Measurements from ENCODE around the gene FBXL5.
"Not testable (repeated sequence)": the region's sequence is repeated elsewhere in the genome, so short reads cannot be mapped to it uniquely, and the experiment has no call there.

FBXL5 gene

DNA sequence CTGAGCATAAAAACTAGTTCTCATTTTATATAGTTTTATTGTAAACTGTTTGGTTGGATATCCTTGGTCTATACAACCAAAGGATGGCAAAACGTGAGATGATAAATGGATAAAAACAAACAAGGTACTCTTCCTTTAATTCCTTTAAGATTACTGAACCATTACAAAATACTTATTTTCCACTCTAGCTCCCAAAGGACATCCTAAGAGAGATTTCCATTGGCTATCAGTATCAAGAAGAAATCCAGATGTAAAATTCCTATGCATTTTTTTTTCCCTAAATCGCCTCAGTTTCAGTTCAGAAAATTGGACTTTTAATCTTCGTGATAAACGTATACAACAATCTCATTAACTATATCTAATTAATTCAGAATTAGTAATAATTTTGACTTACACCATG, 2.3 kb downstream of the FBXL5 start:
- Mint-ChIP-seq H3K27me3 (no peaks in the 10 kb centered on the region), H3K4me1 (ENCODE audit: low read depth in 2 of 2) (peaks cover 35 to 45% of the 10 kb centered on the region in 2 donors), H3K9me3 (no peaks in the 10 kb centered on the region), H3K36me3 (ENCODE audit: insufficient read depth) (peaks cover 24% of the 10 kb centered on the region), H3K4me3 (peak overlapping the region; percentile 98), H3K27ac (peak overlapping the region; percentile 94 to 98)
- ATAC-seq (replicated peaks): no peak
- DNase-seq: no peak

DNA sequence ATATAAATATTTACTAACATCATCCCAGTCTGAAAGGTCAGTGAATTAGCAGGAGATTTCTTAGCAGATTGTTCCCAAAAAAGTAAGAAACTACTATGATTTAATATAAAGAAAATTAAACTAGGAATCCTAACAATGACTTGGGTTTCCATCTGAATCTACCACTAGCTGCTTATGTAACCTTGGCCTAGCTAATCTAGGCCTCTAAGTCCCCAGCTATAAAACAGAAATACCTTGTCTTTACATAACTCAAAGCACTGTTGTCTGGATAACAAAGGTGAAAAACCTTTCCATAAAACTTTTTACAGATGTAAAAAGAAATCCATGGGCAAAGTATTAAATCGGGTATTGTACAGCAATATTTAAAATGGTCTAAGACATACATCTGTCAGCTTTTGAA, 3.0 kb downstream of the FBXL5 start:
- Mint-ChIP-seq H3K27me3 (no peaks in the 10 kb centered on the region), H3K27ac (peak overlapping the region; percentile 2 to 26), H3K4me3 (peak overlapping the region in 1 of 2 donors; percentile 26), H3K36me3 (ENCODE audit: insufficient read depth) (peaks cover 24% of the 10 kb centered on the region), H3K9me3 (no peaks in the 10 kb centered on the region), H3K4me1 (ENCODE audit: low read depth in 2 of 2) (peaks cover 35 to 52% of the 10 kb centered on the region in 2 donors)
- DNase-seq (no peak), ATAC-seq (replicated peaks) (no peak)

DNA sequence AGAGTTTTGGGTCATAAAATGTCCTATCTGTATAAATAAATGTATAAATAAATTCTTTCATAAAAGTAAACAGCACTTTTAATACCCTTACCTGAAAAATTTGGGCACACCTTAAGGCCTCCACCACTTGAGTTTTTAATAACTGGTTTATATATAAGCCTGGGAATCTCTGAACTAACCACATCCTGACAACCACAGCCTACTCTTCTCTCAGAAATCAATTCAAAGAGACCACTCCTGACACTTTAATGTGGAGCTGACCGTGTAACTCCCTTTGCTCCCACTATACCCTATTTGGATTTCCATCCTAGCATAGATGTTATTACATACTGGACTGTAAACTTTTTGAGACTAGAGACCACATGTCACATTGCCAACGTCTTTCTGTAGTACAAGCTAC, 3.5 kb downstream of the FBXL5 start:
- peak overlapping the region in 1 of 2 donors; percentile 26 for H3K4me3 Mint-ChIP-seq
- no peak for DNase-seq
- no peaks in the 10 kb centered on the region for H3K27me3 Mint-ChIP-seq
- H3K4me1 Mint-ChIP-seq (ENCODE audit: low read depth in 2 of 2): peaks cover 35 to 53% of the 10 kb centered on the region in 2 donors
- no peaks in the 10 kb centered on the region for H3K9me3 Mint-ChIP-seq
- peak overlapping the region; percentile 2 to 26 for H3K27ac Mint-ChIP-seq
- peaks cover 24% of the 10 kb centered on the region for H3K36me3 Mint-ChIP-seq (ENCODE audit: insufficient read depth)
- ATAC-seq (replicated peaks): no peak

DNA sequence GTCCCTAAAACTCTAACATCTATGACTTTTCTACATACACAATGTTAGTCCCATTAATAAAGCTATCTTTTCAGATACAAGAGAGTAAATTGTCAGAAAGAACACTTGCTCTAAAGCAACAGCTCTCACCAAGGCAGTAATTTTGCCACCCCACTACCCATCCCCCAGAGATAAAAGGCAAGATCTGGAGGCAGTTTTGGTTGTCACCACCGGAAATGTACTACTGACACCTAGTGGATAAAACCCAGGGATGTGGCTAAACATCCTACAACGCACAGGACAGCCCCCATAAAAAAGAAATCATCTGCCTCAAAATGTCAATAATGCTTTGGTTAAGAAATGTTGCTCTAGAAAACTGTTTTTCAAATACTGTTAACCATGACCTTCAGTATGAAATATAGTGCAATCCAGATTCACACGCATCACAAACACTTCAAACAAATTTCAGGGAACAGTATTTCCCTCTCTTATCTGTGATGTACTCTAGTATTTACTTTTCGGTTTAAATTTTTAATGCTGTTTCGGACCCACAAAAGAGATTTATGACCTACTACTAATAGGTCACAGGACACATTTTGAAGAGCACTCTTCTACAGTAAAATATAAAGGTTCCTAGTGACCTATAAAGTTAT, 5.1 kb downstream of the FBXL5 start:
- peak overlapping the region in 1 of 2 donors; percentile 79 for H3K27ac Mint-ChIP-seq
- H3K4me3 Mint-ChIP-seq: peak overlapping the region; percentile 6 to 34
- peaks cover 31 to 58% of the 10 kb centered on the region in 2 donors for H3K4me1 Mint-ChIP-seq (ENCODE audit: low read depth in 2 of 2)

DNA sequence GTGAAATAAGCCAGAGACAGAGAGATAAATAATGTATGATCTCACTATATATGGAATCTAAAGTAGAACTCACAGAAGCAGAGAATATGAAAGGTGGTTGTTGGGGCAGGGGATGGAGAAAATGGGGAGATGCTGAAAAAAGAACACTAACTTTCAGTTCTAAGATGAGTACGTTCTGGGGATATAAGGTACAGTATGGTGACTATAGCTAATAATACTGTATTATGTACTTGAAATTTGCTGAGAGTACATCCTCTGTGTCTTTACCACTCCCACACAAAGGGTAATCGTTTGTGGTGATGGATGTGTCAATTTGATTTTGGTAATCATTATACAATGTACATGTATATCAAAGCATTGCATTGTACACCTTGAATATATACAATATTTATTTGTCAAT, 6.6 kb downstream of the FBXL5 start:
- Mint-ChIP-seq H3K9me3 (no peaks in the 10 kb centered on the region), H3K36me3 (ENCODE audit: insufficient read depth) (peaks cover 3% of the 10 kb centered on the region), H3K27ac (peak overlapping the region in 1 of 2 donors; percentile 79), H3K4me1 (ENCODE audit: low read depth in 2 of 2) (peaks cover 28 to 56% of the 10 kb centered on the region in 2 donors), H3K4me3 (peak overlapping the region in 1 of 2 donors; percentile 7), H3K27me3 (no peaks in the 10 kb centered on the region)
- no peak for DNase-seq
- no peak for ATAC-seq (replicated peaks)

More for the DNA sequence above, 5.1 kb downstream of the FBXL5 start:
- peak; percentile 80 for ATAC-seq (replicated peaks)
- Mint-ChIP-seq H3K9me3 (no peaks in the 10 kb centered on the region), H3K27me3 (no peaks in the 10 kb centered on the region), H3K36me3 (ENCODE audit: insufficient read depth) (peaks cover 13% of the 10 kb centered on the region)
- DNase-seq: peak; percentile 64 to 67 (median 66)

DNA sequence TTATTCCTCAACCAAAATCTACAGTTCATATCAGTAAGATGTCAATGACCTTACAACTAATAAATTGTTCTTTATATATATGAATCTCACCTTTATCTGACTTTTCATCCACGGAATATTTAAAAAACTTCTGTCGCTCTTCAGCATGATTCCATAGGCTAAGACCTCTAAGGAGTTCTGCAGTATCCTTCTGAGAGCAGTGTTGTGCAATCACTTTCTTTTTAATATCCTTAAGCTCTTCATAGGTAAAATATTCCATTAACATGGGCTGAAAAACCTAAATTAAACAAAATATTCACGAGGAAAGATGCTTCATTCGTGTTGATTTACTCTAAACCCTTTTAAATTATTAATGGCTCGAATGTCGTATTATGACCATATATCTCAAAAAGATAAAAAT, 16.7 kb downstream of the FBXL5 start:
- H3K4me1 Mint-ChIP-seq (ENCODE audit: low read depth in 2 of 2): peaks cover 6 to 17% of the 10 kb centered on the region in 2 donors
- H3K27ac Mint-ChIP-seq: no peak overlapping the region
- H3K9me3 Mint-ChIP-seq: no peaks in the 10 kb centered on the region
- no peak for ATAC-seq (replicated peaks)
- peaks cover 78% of the 10 kb centered on the region for H3K36me3 Mint-ChIP-seq (ENCODE audit: insufficient read depth)
- H3K4me3 Mint-ChIP-seq: no peak overlapping the region
- no peak for DNase-seq
- H3K27me3 Mint-ChIP-seq: no peaks in the 10 kb centered on the region

DNA sequence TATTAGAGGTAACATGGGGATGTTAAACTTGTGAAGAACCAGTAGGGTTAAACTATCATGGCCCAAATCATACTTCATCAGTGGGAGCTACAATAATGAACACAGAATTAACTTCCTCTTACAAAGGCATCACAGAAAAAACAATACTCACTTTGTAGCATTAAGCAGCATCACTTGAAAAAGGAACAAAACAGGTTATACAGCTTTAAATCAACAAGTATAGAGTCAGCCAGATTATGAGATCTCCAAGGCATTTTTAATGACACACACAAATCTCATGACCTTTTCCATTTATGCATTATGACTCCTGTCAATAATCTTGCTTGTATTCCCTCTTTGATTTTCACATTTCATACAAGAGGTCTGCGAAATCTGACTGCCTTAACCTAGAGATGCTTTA, 18.3 kb downstream of the FBXL5 start:
- H3K9me3 Mint-ChIP-seq: no peaks in the 10 kb centered on the region
- no peak overlapping the region for H3K4me3 Mint-ChIP-seq
- H3K27ac Mint-ChIP-seq: no peak overlapping the region
- no peaks in the 10 kb centered on the region for H3K27me3 Mint-ChIP-seq
- ATAC-seq (replicated peaks) (no peak), DNase-seq (no peak)
- peaks cover 83% of the 10 kb centered on the region for H3K36me3 Mint-ChIP-seq (ENCODE audit: insufficient read depth)
- peaks cover 2 to 16% of the 10 kb centered on the region in 2 donors for H3K4me1 Mint-ChIP-seq (ENCODE audit: low read depth in 2 of 2)

DNA sequence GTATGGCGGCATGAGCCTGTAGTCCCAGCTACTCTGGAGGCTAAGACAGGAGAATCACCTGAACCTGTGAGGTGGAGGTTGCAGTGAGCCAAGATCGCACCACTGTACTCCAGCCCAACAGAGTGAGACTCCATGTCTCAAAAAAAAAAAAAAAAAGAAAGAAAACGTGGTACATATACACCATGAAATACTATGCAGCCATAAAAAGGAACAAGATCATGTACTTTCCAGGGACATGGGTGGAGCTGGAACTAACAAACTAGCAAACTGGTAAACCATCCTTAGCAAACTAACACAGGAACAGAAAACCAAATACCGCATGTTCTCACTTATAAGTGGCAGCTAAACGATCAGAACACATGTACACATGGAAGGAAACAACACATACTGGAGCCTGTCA, 37.8 kb downstream of the FBXL5 start:
- DNase-seq; H3K36me3 Mint-ChIP-seq (ENCODE audit: insufficient read depth); H3K27me3 Mint-ChIP-seq; ATAC-seq (replicated peaks); H3K4me3 Mint-ChIP-seq; H3K9me3 Mint-ChIP-seq: not testable (repeated sequence)
- peak overlapping the region in 1 of 2 donors; percentile 7 for H3K27ac Mint-ChIP-seq
- H3K4me1 Mint-ChIP-seq (ENCODE audit: low read depth in 2 of 2): peaks cover 23 to 38% of the 10 kb centered on the region in 2 donors

DNA sequence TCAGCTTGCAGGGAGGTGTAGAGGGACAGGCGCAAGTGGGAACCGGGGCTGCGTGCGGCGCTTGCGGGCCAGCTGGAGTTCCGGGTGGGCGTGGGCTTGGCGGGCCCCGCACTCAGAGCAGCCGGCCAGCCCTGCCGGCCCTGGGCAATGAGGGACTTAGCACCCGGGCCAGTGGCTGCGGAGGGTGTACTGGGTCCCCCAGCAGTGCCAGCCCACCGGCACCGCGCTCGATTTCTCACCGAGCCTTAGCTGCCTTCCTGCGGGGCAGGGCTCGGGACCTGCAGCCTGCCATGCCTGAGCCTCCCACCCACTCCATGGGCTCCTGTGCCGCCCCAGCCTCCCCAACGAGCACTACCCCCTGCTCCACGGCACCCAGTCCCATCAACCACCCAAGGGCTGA, 40.3 kb downstream of the FBXL5 start:
- not testable (repeated sequence) for DNase-seq; H3K27ac Mint-ChIP-seq; ATAC-seq (replicated peaks); H3K27me3 Mint-ChIP-seq; H3K4me3 Mint-ChIP-seq; H3K9me3 Mint-ChIP-seq
- H3K36me3 Mint-ChIP-seq (ENCODE audit: insufficient read depth): peaks cover 20% of the 10 kb centered on the region
- peaks cover 19 to 28% of the 10 kb centered on the region in 2 donors for H3K4me1 Mint-ChIP-seq (ENCODE audit: low read depth in 2 of 2)

DNA sequence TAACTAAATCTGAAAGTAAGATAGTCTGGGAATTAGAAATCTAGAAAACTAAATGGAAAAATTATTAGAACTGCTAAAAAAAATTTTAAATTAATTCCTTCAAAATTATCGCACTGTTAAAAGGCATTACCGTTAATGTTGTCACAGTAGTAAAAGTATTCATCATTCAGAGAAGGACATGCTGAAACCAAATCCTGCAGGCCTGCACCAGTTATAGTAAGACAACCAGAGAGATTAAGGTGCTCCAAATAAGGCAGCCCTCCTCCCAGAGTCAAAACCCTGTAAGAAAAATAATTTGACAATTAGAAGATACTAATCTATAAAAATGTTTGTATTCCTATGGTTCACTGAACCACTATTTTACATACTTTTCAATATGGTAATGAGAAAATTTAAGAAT, 43.0 kb downstream of the FBXL5 start:
- ATAC-seq (replicated peaks): no peak
- no peaks in the 10 kb centered on the region for H3K27me3 Mint-ChIP-seq
- no peak overlapping the region for H3K27ac Mint-ChIP-seq

DNA sequence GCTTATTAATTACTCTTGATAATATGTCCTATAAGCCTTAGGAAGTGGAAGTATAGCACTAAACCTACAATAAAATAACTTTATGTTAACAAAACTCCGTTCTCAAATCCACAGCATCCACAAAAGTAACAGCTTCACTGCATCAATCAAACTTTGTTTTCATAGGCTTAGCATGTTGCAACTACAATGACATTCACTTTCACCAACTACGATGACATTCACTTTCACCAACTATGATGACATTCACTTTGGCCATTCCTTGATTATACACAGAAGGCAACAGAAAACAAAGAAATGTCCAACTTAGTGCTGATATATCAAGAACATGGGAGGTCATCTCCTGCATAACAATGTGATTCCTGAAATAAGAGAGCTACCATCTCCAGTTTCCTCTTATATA, 44.3 kb downstream of the FBXL5 start:
- Mint-ChIP-seq H3K27me3 (no peaks in the 10 kb centered on the region), H3K27ac (no peak overlapping the region), H3K9me3 (no peaks in the 10 kb centered on the region), H3K36me3 (ENCODE audit: insufficient read depth) (peaks cover 12% of the 10 kb centered on the region), H3K4me3 (no peak overlapping the region), H3K4me1 (ENCODE audit: low read depth in 2 of 2) (peaks cover 12 to 25% of the 10 kb centered on the region in 2 donors)
- DNase-seq (no peak), ATAC-seq (replicated peaks) (no peak)

More for the DNA sequence above, 43.0 kb downstream of the FBXL5 start:
- Mint-ChIP-seq H3K4me3 (no peak overlapping the region), H3K36me3 (ENCODE audit: insufficient read depth) (peaks cover 13% of the 10 kb centered on the region), H3K9me3 (no peaks in the 10 kb centered on the region), H3K4me1 (ENCODE audit: low read depth in 2 of 2) (peaks cover 19 to 31% of the 10 kb centered on the region in 2 donors)
- no peak for DNase-seq

DNA sequence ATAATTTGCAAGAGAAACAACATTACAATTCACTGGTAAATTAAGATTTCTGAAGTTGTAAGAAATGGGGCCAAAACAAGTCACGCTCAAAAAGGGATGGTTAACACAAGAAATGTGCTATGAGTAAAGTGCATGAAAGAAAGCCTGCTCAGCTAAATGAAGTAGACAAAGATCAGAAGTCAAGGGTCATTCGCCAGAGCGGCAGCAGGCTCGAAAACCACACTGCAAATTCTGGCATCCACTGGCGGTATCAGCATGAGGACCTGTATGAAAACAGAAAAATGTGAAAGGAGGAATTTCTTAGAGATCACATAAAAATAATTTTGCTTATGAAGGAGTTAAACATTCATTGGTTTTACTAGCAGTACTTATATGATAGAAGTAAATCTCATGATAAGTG, 49.6 kb downstream of the FBXL5 start:
- DNase-seq: no peak
- ATAC-seq (replicated peaks): no peak
- H3K27me3 Mint-ChIP-seq: no peaks in the 10 kb centered on the region
- no peak overlapping the region for H3K27ac Mint-ChIP-seq
- H3K36me3 Mint-ChIP-seq (ENCODE audit: insufficient read depth): peaks cover 16% of the 10 kb centered on the region
- peaks cover 7 to 14% of the 10 kb centered on the region in 2 donors for H3K4me1 Mint-ChIP-seq (ENCODE audit: low read depth in 2 of 2)
- no peak overlapping the region for H3K4me3 Mint-ChIP-seq
- no peaks in the 10 kb centered on the region for H3K9me3 Mint-ChIP-seq

DNA sequence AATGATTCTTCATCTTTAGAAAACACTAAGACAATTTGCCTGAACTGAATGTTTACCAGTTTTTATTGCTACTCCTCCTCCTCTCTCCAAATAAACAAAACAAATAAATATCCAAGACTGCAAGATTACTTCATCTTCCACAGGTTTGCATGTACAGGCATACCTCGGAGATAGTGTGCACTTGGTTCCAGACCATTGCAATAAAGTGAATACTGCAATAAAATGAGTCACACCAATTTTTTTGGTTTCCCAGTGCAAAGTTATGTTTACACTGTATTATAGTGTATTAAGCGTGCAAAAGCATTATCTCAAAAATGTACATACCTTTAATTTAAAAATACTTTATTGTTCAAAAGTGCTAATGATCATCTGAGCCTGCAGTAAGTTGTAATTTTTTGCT, 53.3 kb downstream of the FBXL5 start:
- Mint-ChIP-seq H3K27ac (no peak overlapping the region), H3K27me3 (no peaks in the 10 kb centered on the region), H3K9me3 (no peaks in the 10 kb centered on the region), H3K4me1 (ENCODE audit: low read depth in 2 of 2) (peaks cover 0 to 3% of the 10 kb centered on the region in 2 donors), H3K36me3 (ENCODE audit: insufficient read depth) (peaks cover 12% of the 10 kb centered on the region), H3K4me3 (no peak overlapping the region)
- ATAC-seq (replicated peaks) (no peak), DNase-seq (no peak)

DNA sequence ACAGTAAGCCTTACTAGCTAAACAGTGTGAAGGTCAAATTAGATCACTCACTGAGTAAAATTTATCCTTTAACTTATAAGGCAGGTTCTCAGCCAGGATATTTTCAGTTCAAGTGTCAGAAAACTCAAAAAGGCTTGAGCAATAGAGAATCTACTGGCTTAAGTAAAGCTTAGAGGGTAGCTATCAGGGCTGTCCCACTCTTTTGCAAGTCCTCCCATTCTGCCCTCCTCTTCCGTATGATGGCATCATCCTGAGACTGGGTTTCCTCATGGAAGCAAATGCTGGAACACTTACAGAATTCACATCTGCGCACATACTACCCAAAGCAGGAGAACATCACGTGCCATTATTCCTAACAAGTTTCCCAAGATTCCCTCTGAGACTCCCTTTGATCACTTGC, 55.0 kb downstream of the FBXL5 start:
- Mint-ChIP-seq H3K4me3 (no peak overlapping the region), H3K4me1 (ENCODE audit: low read depth in 2 of 2) (peaks cover 0 to 3% of the 10 kb centered on the region in 2 donors)
- ATAC-seq (replicated peaks): no peak

More for the DNA sequence above, 55.0 kb downstream of the FBXL5 start:
- Mint-ChIP-seq H3K27ac (no peak overlapping the region), H3K36me3 (ENCODE audit: insufficient read depth) (peaks cover 12% of the 10 kb centered on the region), H3K9me3 (no peaks in the 10 kb centered on the region), H3K27me3 (no peaks in the 10 kb centered on the region)
- no peak for DNase-seq
